HG03097 (cell line): Measurements from ENCODE around the gene RBMS1.

ENCODE experiments used
- ATAC-seq: cut with Tn5 transposase; IDR thresholded peaks from one replicate; pipeline ENCODE4 v1.9.1; 2021; ENCODE audit not compliant: unreplicated experiment, low FRiP score

Gene RBMS1

GRCh38 chr2:160338901-160339685 lies 154.5 kb downstream of the RBMS1 start:
- ATAC-seq = no peak

DNA sequence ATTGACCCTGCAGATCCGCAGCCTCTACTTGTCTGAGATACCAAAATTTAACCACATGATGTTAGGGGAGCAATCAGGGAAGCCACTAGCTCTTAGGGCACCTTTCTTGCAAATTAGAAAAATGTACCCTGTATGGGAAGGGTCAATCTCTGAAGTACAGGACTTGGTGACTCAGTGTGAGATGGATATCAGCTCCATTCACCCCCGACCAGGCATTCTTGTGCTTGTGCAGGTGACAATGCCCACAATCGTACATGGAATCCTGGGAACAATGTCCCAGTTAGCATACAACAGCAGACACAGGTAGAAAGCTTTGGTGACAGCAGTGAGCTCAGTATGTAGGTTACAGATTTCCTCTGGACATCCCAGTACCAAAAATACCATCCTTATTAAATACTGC lies 155.9 kb downstream of the RBMS1 start:
- no peak for ATAC-seq

DNA sequence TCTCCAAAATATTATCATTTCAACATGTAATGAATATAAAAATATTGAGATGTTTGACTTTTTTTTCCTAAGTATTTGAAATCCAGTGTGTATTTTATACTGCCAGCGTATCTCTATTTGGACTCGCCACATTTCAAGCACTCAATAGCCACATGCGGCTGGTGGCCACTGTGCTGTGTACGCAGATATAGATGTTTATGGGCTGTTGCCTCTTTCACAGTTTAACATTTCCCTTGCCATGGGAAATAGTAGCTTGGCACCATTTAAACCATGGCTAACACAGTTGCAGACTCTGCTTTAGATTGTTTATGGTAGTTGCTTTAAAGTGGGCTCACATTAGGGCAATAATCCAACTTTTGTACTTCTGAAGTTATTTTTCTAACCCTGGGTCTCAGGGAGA lies 157.0 kb downstream of the RBMS1 start:
- no peak for ATAC-seq

GRCh38 chr2:160336105-160336504 lies 157.5 kb downstream of the RBMS1 start:
- ATAC-seq = no peak

- ATAC-seq = no peak
Observed at GRCh38 chr2:160335441-160335840, 158.2 kb downstream of the RBMS1 start.

GRCh38 chr2:160334028-160334741 lies 159.4 kb downstream of the RBMS1 start:
- ATAC-seq = no peak

GRCh38 chr2:160333324-160334027 lies 160.1 kb downstream of the RBMS1 start:
- ATAC-seq = no peak

DNA sequence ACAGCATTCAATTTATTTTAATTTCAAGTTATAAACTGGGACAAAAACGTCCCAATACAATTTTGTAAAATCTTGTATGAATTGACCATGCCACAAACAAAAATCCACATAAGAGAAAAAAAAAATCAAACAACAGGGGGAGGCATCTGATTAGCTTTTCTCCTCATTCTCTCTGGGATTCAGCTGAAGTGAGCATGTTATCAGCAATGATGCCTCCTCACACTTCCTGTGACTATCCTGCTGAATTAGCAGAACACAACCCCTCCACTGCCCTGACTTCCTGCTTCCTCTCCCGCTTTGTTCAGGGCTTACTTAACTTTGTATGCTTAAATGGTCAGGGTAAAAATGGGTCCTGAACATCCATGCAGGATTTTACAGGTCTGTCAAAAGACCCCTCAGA lies 161.3 kb downstream of the RBMS1 start:
- no peak for ATAC-seq

DNA sequence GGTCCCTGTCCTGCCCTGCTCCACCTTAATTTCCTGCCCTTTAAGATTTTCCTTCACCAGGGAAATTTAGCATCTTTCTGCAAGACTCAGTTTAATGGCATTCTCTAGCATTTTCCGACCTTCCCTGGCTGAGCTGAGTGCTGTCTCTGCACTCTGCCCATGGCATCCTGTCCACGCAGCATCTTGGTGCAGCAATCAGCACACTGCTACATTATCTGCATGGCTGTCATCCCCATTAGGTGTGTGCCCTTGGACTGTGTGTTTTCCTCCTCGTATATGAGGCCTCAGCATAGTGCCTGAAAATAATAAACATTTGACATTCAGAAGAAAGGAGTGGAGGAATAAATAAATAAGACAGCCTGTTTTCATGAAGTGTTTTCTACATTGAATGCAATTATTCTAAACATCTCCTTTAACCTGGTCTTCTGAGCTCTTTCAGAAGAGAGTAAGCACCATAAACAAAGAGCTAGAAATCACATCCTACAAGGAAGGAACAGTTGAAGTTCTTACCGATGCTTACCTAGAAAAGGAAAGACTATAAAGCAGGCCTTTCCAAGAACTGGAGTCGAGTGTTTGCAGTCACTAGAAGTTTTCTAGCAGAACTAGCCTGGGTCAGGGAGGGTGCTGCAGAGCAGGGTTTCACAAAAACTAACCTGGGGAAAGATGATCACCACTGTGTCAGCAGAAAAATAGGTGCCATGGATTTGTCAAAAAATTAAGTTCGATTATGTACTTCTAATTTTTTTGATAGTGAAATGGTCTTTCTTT lies 162.2 kb downstream of the RBMS1 start:
- no peak for ATAC-seq

DNA sequence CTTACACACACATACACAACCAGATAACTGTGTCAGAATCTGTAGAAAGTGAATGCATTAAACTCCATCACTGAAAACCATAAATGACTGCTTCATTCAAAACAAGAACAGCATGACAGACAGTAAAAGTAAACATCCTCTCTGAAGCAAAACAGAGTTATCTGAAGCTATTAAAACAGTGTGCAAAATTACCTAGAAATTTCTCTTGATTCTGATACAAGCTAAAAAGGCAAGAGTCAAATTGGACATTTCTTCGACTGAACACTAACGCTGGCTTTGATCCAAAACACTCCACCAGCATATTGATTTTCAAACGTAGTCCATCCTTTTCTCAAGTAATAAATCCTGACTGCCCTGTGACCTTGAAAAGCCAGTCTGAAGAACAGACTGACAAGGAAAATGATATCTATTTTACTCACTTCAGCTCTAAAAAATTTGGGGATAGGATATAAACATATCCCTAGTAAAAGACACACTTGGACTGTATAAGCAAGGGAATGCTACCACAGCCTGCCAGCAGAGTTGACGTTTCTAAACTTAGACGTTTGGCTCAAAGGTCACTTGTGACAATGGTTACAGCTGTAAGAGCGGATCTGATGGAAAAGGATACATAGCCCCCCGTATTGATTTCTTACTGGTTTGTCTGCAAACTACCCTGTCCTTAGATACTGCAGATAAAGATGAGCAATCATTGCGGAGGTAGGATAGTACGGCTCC lies 164.6 kb downstream of the RBMS1 start:
- no peak for ATAC-seq

DNA sequence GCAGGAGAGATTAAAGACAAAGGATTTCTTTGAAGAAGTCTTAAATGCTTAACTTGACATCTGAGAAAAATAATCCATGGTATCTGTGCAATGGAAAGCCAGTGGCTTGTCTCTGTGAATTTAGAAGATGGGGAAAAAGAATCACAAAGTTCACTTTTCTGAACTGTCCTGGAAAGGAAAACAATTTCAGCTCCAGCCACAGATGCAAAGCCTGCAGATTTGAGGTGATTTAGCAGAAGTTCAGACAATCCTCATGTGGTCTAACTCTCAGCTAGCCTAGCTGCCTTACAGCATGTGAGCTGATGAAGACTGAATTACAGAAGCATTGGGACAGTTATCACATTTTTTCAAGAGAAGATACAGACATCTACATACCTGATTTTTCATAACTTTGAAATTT lies 166.8 kb downstream of the RBMS1 start:
- ATAC-seq = no peak

DNA sequence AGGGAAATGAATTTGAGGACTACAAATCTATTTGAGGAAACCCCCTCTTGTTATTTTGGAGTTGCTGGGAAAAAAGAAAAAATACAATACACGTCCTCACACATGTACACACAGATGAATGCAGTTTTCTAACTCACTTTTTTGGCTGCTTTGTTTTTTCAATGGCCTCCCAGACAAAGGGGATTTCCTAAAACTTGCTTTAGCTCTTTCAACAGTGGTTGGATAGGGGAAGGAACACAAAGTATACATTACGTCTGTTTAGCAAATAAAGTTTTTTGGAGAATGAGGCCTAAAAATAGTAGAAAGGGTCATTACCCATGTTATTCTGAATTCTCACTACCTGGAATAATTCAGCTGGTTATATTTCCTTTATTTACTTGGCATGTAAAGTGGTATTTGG lies 168.2 kb downstream of the RBMS1 start:
- no peak for ATAC-seq

- ATAC-seq = no peak
Observed at GRCh38 chr2:160324917-160325316, 168.7 kb downstream of the RBMS1 start.

DNA sequence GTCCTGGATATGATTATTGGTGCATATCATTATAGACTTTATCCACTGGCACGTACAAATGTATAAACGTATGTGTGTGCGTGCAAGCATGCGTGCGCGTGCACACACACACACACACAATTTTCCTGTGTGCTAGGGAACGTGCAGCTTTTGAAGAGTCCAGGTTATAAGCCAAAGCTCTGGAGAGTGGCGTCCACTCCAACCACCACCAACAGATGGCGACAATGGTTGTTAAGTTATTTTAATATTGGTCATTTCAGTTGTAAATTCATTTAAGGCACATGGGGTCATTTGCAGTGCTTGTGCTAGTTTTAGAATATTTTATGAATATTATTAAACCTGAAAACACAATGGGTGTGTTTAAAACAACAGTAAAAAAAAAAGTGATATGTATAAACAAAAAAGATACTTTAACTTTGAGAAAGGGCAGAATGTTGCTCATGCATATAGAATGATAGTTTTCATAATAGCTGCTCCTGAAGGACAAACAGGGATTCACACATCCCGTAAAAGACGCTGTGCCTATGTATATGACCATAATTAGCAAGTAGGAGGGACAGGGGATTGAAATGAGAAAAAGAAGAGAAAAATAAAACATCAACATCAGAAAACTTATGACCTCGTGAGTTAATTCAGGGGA lies 169.3 kb downstream of the RBMS1 start:
- no peak for ATAC-seq

GRCh38 chr2:160322320-160322719 lies 171.3 kb downstream of the RBMS1 start:
- ATAC-seq = no peak

DNA sequence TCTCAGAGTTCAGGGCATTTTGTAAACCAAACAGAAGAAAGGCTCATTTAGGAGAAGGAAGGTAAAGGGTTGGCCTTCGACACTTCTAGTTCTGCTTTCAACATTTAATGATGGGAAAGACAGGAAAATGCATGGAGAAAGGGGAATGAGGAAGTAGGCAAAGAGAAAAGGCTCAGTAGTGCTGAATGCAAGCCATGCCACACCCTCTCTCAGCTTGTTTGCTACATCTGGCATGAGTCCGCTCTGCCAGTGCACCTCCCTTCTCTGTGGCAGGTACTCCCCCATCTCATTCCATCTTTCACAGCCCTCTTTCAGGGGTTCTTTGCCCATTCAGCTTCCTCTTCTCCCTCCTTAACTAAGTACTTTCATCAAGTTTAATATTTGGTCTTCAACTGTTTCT lies 172.6 kb downstream of the RBMS1 start:
- no peak for ATAC-seq

- ATAC-seq = no peak
Observed at GRCh38 chr2:160319700-160320099, 173.9 kb downstream of the RBMS1 start.

GRCh38 chr2:160318218-160318617 lies 175.4 kb downstream of the RBMS1 start:
- no peak for ATAC-seq

DNA sequence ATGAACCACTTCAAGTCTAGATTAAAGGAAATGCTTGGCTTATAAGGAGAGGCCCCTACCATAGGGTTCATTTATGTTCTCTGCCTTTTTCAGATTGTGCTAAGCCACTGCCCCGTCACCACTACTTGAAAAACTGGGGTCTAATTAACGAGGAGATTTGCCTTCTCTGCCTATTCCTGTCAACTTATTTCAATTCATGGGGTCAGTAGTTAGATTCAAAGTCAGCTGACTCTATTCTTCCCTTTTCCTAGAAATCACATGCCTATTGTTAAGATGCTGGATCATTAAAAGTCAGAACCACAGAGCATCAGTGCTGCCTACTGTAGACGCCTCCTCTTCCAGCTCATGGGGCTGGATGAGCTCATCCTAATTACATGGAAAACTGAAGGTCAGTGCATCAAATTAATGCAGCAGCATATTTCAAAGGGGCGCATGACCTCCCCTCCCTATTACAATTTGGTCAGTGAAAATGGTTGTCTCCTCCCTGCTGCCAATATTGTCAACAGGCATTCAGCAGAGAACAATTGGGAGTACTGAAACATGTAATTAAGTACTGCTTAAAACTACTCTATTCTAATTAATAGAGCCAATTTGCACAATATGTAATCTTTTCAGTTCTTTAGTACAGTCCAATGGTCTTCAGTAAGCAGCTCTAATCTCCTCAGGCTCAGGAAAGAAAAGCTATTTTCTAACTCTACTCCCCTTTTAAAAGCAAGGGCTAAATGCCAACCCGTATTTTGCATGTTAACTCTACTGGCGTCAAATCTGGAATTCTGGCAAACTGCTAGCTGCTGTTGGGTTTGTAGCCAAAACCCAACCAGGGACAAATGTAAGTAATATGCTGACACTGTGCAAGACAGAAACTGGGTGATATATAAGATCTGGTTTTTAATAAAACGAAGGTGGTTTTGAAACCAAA lies 176.2 kb downstream of the RBMS1 start:
- ATAC-seq = no peak
